HepG2 (cell line): ENCODE measurements around the gene LILRB3. TPM values are rescaled to one million over a fixed set of nuclear protein-coding genes. Genes with fewer than 3 reads are reported as not detected.
A peak's percentile ranks its signal among the peaks of the same experiment; 100 is the strongest.

Source experiments
- HNRNPK ChIP-seq: fragments of 200-400 bp; formaldehyde crosslinking; IDR thresholded peaks from 2 replicates; pipeline ENCODE4 v1.6.1; 2018; ENCODE audit warnings: low read length, low read depth, moderate library complexity, mild to moderate bottlenecking; ENCODE audit not compliant: poor library complexity, severe bottlenecking
- KDM5A ChIP-seq: fragments of 200-600 bp; sonication (generic); IDR thresholded peaks from 2 replicates; pipeline ENCODE4 v1.7.0; 2018; ENCODE audit warnings: antibody characterized with exemption, mild to moderate bottlenecking, low read length, borderline replicate concordance
- KDM5B ChIP-seq: sonication (generic); formaldehyde crosslinking; IDR thresholded peaks from 2 replicates; pipeline ENCODE4 v1.4.0; 2020; ENCODE audit warnings: missing genetic modification reagents, mild to moderate bottlenecking, borderline replicate concordance
- MYC ChIP-seq: sonication (generic); formaldehyde crosslinking; IDR thresholded peaks from 2 replicates; pipeline ENCODE4 v1.9.0; 2021; ENCODE audit warnings: missing genetic modification reagents, borderline replicate concordance
- RFX1 ChIP-seq: fragments of 450-650 bp; IDR thresholded peaks from 2 replicates; pipeline ENCODE4 v1.6.1; 2017
- SAP130 ChIP-seq: IDR thresholded peaks from 2 replicates; pipeline ENCODE4 v1.6.1; 2016; ENCODE audit warnings: low read depth
- ZBTB20 ChIP-seq: sonication (generic); formaldehyde crosslinking; IDR thresholded peaks from 2 replicates; pipeline ENCODE4 v1.8.1; 2023; ENCODE audit warnings: missing genetic modification reagents, low read depth, mild to moderate bottlenecking, borderline replicate concordance
- ZNF263 ChIP-seq: sonication (generic); formaldehyde crosslinking; IDR thresholded peaks from 2 replicates; pipeline ENCODE4 v1.4.0; 2020; ENCODE audit warnings: missing genetic modification reagents
- ZNF333 ChIP-seq: sonication (generic); formaldehyde crosslinking; IDR thresholded peaks from 2 replicates; pipeline ENCODE4 v1.4.0; 2020; ENCODE audit warnings: mild to moderate bottlenecking, missing genetic modification reagents, borderline replicate concordance
- ZNF337 ChIP-seq: sonication (generic); formaldehyde crosslinking; IDR thresholded peaks from 2 replicates; pipeline ENCODE4 v1.5.1; 2020; ENCODE audit warnings: missing genetic modification reagents, low read depth, mild to moderate bottlenecking, borderline replicate concordance
- ZNF724P ChIP-seq: sonication (generic); formaldehyde crosslinking; IDR thresholded peaks from 2 replicates; pipeline ENCODE4 v1.8.0; 2022; ENCODE audit warnings: missing genetic modification reagents, borderline replicate concordance
- ZNF768 ChIP-seq: sonication (generic); formaldehyde crosslinking; IDR thresholded peaks from 2 replicates; pipeline ENCODE4 v1.4.0; 2020; ENCODE audit warnings: missing genetic modification reagents
- polyA plus RNA-seq, 8 experiments: library from polyadenylated mRNA; depleted of rRNA in 3 of 8; stranded (reverse) in 7 of 8; unstranded in 1 of 8; fragments of >200 nt; fragmentation: Illumina TruSeq in 4 of 8; extraction: Trizol in 4 of 8; gene quantifications; 2 replicates each; pipeline versions ENCODE4 v1.2.1 to v1.2.3, GENCODE V29; 2011 to 2016; ENCODE audit warnings: low read depth in 4 of 8, missing spikeins in 1 of 8, mixed read lengths in 1 of 8; ENCODE audit not compliant: insufficient read depth in 1 of 8
- total RNA-seq, 5 experiments: library from RNA; depleted of rRNA; stranded (reverse); fragments of >200 nt; fragmentation: Illumina TruSeq; extraction: Trizol; gene quantifications; 2 replicates each; pipeline ENCODE4 v1.2.3, GENCODE V29; 2016; ENCODE audit warnings: low read depth in 1 of 5
- TF ChIP-seq, protein P1 (sequence below): sonication (generic); formaldehyde crosslinking; IDR thresholded peaks from 2 replicates; pipeline ENCODE4 v1.4.0; 2020; ENCODE audit warnings: mild to moderate bottlenecking, missing genetic modification reagents
- TF ChIP-seq, protein P2 (sequence below): sonication (generic); formaldehyde crosslinking; IDR thresholded peaks from 2 replicates; pipeline ENCODE4 v1.4.0; 2020; ENCODE audit warnings: mild to moderate bottlenecking, missing genetic modification reagents, borderline replicate concordance
- TF ChIP-seq, protein P3 (sequence below): IDR thresholded peaks from 2 replicates; pipeline ENCODE4 v1.6.1; 2012; ENCODE audit warnings: inconsistent platforms
- TF ChIP-seq, protein P4 (sequence below): sonication (generic); formaldehyde crosslinking; IDR thresholded peaks from 2 replicates; pipeline ENCODE4 v1.4.0; 2020; ENCODE audit warnings: missing genetic modification reagents
- TF ChIP-seq, protein P5 (sequence below): IDR thresholded peaks from 2 replicates; pipeline ENCODE4 v1.6.1; 2016; ENCODE audit warnings: low read depth, borderline replicate concordance

LILRB3 gene
- total and polyA plus RNA-seq, 2 of the 13 experiments (the other 11 are each of a cell fraction or from before 2014, with no cell fraction given) = 0.22 TPM; not detected in 1

DNA sequence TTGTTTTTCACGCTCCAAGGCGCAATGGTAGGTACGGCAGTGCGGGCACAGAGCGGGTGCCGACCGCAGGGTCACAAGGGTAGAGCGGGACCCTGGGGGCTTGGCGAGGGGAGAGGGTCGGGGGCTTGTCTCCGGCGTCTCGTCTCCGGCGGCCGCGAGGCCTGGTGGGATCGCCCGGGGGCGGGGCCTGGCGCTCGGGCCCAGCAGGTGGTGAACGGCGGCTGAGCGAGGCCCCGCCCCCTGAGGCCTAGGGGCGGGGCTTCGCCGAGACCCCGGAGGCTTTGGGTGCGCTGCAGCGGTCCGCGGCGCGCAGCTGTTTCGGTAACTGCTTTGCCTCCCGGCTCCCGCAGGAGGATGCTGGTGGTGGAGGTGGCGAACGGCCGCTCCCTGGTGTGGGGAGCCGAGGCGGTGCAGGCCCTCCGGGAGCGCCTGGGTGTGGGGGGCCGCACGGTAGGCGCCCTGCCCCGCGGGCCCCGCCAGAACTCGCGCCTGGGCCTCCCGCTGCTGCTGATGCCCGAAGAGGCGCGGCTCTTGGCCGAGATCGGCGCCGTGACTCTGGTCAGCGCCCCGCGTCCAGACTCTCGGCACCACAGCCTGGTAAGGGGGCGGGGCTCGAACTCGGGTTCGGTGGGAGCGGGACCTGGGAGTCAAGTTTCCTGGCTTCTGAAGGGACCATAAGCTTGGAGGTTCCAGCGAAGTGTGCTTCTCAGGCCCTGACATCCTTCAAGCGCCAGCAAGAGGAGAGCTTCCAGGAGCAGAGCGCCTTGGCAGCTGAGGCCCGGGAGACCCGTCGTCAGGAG, 31.6 kb downstream of the LILRB3 start, which contains the start of gene TSEN34 (continued):
- TF ChIP-seq KDM5B (CRISPR knock-in tag) (peak; percentile 54; the same call in 1 of the 2 replicates), ZNF337 (no peak), SAP130 (CRISPR knock-in tag) (peak; percentile 59), ZBTB20 (CRISPR knock-in tag) (peak; percentile 32; the same call in 1 of the 2 replicates), ZNF263 (CRISPR knock-in tag) (0 out of 2 replicates have a peak, but pooled peaks have one; percentile 16), ZNF724P (CRISPR knock-in tag) (peak; percentile 68; the same call in 1 of the 2 replicates), MYC (CRISPR knock-in tag) (peak; percentile 65), HNRNPK (peak; percentile 81), ZNF333 (peak; percentile 93; the same call in 1 of the 2 replicates), RFX1 (no peak), KDM5A (peak; percentile 63; the same call in 1 of the 2 replicates), ZNF768 (0 out of 2 replicates have a peak, but pooled peaks have one; percentile 25)
- TF ChIP-seq, protein P1, sequence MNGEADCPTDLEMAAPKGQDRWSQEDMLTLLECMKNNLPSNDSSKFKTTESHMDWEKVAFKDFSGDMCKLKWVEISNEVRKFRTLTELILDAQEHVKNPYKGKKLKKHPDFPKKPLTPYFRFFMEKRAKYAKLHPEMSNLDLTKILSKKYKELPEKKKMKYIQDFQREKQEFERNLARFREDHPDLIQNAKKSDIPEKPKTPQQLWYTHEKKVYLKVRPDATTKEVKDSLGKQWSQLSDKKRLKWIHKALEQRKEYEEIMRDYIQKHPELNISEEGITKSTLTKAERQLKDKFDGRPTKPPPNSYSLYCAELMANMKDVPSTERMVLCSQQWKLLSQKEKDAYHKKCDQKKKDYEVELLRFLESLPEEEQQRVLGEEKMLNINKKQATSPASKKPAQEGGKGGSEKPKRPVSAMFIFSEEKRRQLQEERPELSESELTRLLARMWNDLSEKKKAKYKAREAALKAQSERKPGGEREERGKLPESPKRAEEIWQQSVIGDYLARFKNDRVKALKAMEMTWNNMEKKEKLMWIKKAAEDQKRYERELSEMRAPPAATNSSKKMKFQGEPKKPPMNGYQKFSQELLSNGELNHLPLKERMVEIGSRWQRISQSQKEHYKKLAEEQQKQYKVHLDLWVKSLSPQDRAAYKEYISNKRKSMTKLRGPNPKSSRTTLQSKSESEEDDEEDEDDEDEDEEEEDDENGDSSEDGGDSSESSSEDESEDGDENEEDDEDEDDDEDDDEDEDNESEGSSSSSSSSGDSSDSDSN = peak; percentile 90; the same call in 1 of the 2 replicates
- TF ChIP-seq, protein P2, sequence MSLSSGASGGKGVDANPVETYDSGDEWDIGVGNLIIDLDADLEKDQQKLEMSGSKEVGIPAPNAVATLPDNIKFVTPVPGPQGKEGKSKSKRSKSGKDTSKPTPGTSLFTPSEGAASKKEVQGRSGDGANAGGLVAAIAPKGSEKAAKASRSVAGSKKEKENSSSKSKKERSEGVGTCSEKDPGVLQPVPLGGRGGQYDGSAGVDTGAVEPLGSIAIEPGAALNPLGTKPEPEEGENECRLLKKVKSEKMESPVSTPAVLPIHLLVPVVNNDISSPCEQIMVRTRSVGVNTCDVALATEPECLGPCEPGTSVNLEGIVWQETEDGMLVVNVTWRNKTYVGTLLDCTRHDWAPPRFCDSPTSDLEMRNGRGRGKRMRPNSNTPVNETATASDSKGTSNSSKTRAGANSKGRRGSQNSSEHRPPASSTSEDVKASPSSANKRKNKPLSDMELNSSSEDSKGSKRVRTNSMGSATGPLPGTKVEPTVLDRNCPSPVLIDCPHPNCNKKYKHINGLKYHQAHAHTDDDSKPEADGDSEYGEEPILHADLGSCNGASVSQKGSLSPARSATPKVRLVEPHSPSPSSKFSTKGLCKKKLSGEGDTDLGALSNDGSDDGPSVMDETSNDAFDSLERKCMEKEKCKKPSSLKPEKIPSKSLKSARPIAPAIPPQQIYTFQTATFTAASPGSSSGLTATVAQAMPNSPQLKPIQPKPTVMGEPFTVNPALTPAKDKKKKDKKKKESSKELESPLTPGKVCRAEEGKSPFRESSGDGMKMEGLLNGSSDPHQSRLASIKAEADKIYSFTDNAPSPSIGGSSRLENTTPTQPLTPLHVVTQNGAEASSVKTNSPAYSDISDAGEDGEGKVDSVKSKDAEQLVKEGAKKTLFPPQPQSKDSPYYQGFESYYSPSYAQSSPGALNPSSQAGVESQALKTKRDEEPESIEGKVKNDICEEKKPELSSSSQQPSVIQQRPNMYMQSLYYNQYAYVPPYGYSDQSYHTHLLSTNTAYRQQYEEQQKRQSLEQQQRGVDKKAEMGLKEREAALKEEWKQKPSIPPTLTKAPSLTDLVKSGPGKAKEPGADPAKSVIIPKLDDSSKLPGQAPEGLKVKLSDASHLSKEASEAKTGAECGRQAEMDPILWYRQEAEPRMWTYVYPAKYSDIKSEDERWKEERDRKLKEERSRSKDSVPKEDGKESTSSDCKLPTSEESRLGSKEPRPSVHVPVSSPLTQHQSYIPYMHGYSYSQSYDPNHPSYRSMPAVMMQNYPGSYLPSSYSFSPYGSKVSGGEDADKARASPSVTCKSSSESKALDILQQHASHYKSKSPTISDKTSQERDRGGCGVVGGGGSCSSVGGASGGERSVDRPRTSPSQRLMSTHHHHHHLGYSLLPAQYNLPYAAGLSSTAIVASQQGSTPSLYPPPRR = 0 out of 2 replicates have a peak, but pooled peaks have one; percentile 44
- TF ChIP-seq, protein P3, sequence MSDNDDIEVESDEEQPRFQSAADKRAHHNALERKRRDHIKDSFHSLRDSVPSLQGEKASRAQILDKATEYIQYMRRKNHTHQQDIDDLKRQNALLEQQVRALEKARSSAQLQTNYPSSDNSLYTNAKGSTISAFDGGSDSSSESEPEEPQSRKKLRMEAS = peak; percentile 23; the same call in 1 of the 2 replicates
- TF ChIP-seq, protein P4, sequence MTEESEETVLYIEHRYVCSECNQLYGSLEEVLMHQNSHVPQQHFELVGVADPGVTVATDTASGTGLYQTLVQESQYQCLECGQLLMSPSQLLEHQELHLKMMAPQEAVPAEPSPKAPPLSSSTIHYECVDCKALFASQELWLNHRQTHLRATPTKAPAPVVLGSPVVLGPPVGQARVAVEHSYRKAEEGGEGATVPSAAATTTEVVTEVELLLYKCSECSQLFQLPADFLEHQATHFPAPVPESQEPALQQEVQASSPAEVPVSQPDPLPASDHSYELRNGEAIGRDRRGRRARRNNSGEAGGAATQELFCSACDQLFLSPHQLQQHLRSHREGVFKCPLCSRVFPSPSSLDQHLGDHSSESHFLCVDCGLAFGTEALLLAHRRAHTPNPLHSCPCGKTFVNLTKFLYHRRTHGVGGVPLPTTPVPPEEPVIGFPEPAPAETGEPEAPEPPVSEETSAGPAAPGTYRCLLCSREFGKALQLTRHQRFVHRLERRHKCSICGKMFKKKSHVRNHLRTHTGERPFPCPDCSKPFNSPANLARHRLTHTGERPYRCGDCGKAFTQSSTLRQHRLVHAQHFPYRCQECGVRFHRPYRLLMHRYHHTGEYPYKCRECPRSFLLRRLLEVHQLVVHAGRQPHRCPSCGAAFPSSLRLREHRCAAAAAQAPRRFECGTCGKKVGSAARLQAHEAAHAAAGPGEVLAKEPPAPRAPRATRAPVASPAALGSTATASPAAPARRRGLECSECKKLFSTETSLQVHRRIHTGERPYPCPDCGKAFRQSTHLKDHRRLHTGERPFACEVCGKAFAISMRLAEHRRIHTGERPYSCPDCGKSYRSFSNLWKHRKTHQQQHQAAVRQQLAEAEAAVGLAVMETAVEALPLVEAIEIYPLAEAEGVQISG = peak; percentile 55
- TF ChIP-seq, protein P5, sequence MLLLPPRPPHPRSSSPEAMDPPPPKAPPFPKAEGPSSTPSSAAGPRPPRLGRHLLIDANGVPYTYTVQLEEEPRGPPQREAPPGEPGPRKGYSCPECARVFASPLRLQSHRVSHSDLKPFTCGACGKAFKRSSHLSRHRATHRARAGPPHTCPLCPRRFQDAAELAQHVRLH = peak; percentile 19; the same call in 1 of the 2 replicates
